Calu3 (cell line): Measurements from ENCODE around the gene TMC5. TPM values are rescaled to one million over a fixed set of nuclear protein-coding genes. Genes with fewer than 3 reads are reported as not detected.

Source experiments
- BruUV-seq: library from RNA; stranded (reverse); fragments of 400-500 nt; replicated peaks from 2 replicates; lab custom pipeline; 2021; lab: Mats Ljungman, UMichigan
- CTCF ChIA-PET: fragments of 300-600 bp; sonication (Branson Sonifier 250); formaldehyde crosslinking; loops from one replicate; lab custom pipeline; 2022; ENCODE audit warnings: antibody characterized with exemption; lab: Charles Lee
- DNase-seq: peaks from one replicate; pipeline ENCODE4 v3.0.0; 2022
- H3K27ac Mint-ChIP-seq: one replicate; pipeline ENCODE4 v1.8.0; 2022; ENCODE audit warnings: mixed read lengths; ENCODE audit not compliant: unreplicated experiment
- H3K27me3 Mint-ChIP-seq: one replicate; pipeline ENCODE4 v1.8.0; 2022; ENCODE audit warnings: mixed read lengths; ENCODE audit not compliant: unreplicated experiment
- H3K36me3 Mint-ChIP-seq: one replicate; pipeline ENCODE4 v1.8.0; 2022; ENCODE audit warnings: mild to moderate bottlenecking, moderate library complexity, mixed read lengths; ENCODE audit not compliant: insufficient read depth, unreplicated experiment
- H3K4me1 Mint-ChIP-seq: one replicate; pipeline ENCODE4 v1.8.0; 2022; ENCODE audit warnings: mild to moderate bottlenecking, low read depth, mixed read lengths; ENCODE audit not compliant: unreplicated experiment
- H3K4me3 Mint-ChIP-seq: one replicate; pipeline ENCODE4 v1.8.0; 2022; ENCODE audit warnings: mild to moderate bottlenecking, low read depth, moderate library complexity, mixed read lengths; ENCODE audit not compliant: unreplicated experiment
- H3K9me3 Mint-ChIP-seq: one replicate; pipeline ENCODE4 v1.8.0; 2022; ENCODE audit warnings: low read depth, mixed read lengths; ENCODE audit not compliant: unreplicated experiment
- intact Hi-C: fragments of 100-400 bp; cut with micrococcal nuclease; formaldehyde crosslinking; loops from one replicate; pipeline ENCODE4 v1.10.0; 2022; ENCODE audit not compliant: unreplicated experiment
- total RNA-seq: library from RNA; stranded (reverse); gene quantifications from 2 replicates; pipeline ENCODE4 v1.2.3, GENCODE V29; 2022
- TF ChIP-seq, protein P1 (sequence below): fragments of 200-600 bp; IDR thresholded peaks from one replicate; pipeline ENCODE4 v1.8.0; 2022; ENCODE audit warnings: antibody characterized with exemption; ENCODE audit not compliant: unreplicated experiment

The TMC5 gene
- total RNA-seq, 1 experiment from 2014 or later = 117 TPM

DNA sequence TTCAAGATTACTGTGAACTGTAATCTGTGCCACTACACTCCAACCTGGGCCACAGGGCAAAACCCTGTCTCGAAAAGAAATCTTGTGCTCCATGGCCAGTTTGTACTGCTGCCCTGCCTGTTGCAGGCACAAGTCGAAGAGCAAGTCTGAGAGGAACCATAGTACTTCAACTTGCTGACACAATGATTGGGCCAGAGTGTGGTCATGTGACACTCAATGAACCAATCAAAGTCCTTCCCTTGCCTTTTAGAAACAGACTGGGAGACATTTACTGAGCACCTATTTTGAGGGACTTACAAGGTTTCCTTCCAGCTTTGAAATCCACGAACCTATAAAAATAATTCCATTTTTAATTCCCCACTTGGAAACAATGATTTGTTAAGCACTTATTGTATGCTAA, 39.8 kb upstream of the TMC5 start:
- intact Hi-C loops = loop anchor here (5.0 kb wide), 1 partner anchor 196 kb away; no protein-coding TSS in a partner anchor
- Mint-ChIP-seq H3K36me3 (peaks cover 10% of the 10 kb centered on the region), H3K27me3 (no peaks in the 10 kb centered on the region), H3K4me3 (no peak overlapping the region), H3K4me1 (peaks cover 20% of the 10 kb centered on the region), H3K27ac (no peak overlapping the region), H3K9me3 (no peaks in the 10 kb centered on the region)
- TF ChIP-seq, protein P1, sequence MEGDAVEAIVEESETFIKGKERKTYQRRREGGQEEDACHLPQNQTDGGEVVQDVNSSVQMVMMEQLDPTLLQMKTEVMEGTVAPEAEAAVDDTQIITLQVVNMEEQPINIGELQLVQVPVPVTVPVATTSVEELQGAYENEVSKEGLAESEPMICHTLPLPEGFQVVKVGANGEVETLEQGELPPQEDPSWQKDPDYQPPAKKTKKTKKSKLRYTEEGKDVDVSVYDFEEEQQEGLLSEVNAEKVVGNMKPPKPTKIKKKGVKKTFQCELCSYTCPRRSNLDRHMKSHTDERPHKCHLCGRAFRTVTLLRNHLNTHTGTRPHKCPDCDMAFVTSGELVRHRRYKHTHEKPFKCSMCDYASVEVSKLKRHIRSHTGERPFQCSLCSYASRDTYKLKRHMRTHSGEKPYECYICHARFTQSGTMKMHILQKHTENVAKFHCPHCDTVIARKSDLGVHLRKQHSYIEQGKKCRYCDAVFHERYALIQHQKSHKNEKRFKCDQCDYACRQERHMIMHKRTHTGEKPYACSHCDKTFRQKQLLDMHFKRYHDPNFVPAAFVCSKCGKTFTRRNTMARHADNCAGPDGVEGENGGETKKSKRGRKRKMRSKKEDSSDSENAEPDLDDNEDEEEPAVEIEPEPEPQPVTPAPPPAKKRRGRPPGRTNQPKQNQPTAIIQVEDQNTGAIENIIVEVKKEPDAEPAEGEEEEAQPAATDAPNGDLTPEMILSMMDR = no peak
- no peak for DNase-seq
- CTCF ChIA-PET = interaction anchor here (2.0 kb wide), 1 partner anchor 292 kb away, joined by 6 read pairs; no protein-coding TSS in a partner anchor
- BruUV-seq = no TSS peak

DNA sequence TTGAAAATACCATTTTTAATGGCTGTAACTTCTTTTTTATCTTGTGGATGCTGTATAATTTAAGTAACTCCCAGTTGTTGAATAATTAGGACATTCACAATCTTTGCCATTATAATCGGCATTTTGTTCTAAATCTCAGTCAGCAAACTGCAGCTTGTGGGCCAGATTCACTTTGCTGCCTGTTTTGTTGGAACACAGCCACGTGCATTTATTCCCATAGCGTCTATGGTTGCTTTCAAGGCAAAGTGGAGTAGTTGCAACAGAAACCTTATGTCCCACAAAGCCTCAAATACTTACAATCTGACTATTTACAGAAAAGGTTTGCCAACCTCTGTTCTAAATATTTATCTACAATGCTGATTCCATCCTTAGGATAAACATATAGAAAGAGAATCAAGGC, 39.2 kb upstream of the TMC5 start:
- DNase-seq = no peak
- no TSS peak for BruUV-seq
- Mint-ChIP-seq H3K27me3 (no peaks in the 10 kb centered on the region), H3K36me3 (peaks cover 10% of the 10 kb centered on the region), H3K27ac (no peak overlapping the region), H3K4me1 (peaks cover 26% of the 10 kb centered on the region), H3K4me3 (no peak overlapping the region), H3K9me3 (no peaks in the 10 kb centered on the region)
- CTCF ChIA-PET = interaction anchor here (0.7 kb wide), 1 partner anchor 393 kb away, joined by 6 read pairs; no protein-coding TSS in a partner anchor
- TF ChIP-seq, protein P1 = no peak
- intact Hi-C loops = loop anchor here (5.0 kb wide), 1 partner anchor 196 kb away; no protein-coding TSS in a partner anchor

DNA sequence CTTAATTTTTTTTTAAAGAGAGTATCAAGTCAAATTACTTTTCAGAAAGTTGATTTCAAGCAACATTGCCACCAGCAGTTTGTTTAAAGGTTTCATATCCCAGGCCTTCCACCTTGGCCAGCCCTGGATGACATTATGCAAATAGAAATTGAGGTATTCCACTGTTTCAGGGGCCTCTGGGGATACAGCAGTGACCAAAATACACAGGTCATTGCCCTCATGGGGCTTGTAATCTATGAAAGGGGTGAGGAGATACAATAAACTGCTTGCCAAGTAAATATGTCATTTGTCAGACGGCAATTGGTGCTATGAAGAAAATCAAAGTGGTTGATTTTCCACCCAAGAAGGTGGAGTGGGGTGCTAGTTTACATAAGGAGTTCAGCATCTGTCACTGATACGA, 37.8 kb upstream of the TMC5 start:
- no peaks in the 10 kb centered on the region for H3K9me3 Mint-ChIP-seq
- peaks cover 10% of the 10 kb centered on the region for H3K36me3 Mint-ChIP-seq
- TF ChIP-seq, protein P1 = no peak
- no peaks in the 10 kb centered on the region for H3K27me3 Mint-ChIP-seq
- BruUV-seq = no TSS peak
- DNase-seq = no peak
- H3K4me3 Mint-ChIP-seq = no peak overlapping the region
- CTCF ChIA-PET = no interaction called here
- H3K27ac Mint-ChIP-seq = no peak overlapping the region
- peaks cover 38% of the 10 kb centered on the region for H3K4me1 Mint-ChIP-seq
- intact Hi-C loops = loop anchor here (5.0 kb wide), 1 partner anchor 198 kb away; no protein-coding TSS in a partner anchor

GRCh38 chr16:19380328-19380727, 37.4 kb upstream of the TMC5 start:
- Mint-ChIP-seq H3K4me3 (no peak overlapping the region), H3K36me3 (peaks cover 10% of the 10 kb centered on the region), H3K27me3 (no peaks in the 10 kb centered on the region), H3K27ac (no peak overlapping the region), H3K4me1 (peaks cover 43% of the 10 kb centered on the region), H3K9me3 (no peaks in the 10 kb centered on the region)
- BruUV-seq = no TSS peak
- TF ChIP-seq, protein P1 = no peak
- intact Hi-C loops = no loop called here
- CTCF ChIA-PET = interaction anchor here (1.1 kb wide), 1 partner anchor 13 kb away, joined by 3 read pairs; no protein-coding TSS in a partner anchor
- no peak for DNase-seq
